GM19023 (cell line): ENCODE results near the gene PLA2G4E.

Experiments
- ATAC-seq: cut with Tn5 transposase; IDR thresholded peaks from one replicate; pipeline ENCODE4 v1.9.1; 2021; ENCODE audit warnings: mild to moderate bottlenecking, moderate library complexity; ENCODE audit not compliant: unreplicated experiment

PLA2G4E gene

GRCh38 chr15:41993472-41994170 is 27.2 kb downstream of the PLA2G4E start:
- no peak for ATAC-seq

GRCh38 chr15:41992803-41993190 is 28.0 kb downstream of the PLA2G4E start:
- ATAC-seq: no peak

GRCh38 chr15:41992151-41992802 is 28.6 kb downstream of the PLA2G4E start:
- no peak for ATAC-seq

GRCh38 chr15:41990691-41991090 is 30.2 kb downstream of the PLA2G4E start:
- ATAC-seq: no peak

- ATAC-seq: no peak
Measured at GRCh38 chr15:41990243-41990605, 30.6 kb downstream of the PLA2G4E start.

GRCh38 chr15:41989573-41990242 is 31.1 kb downstream of the PLA2G4E start:
- ATAC-seq: no peak

GRCh38 chr15:41988896-41989572 is 31.8 kb downstream of the PLA2G4E start:
- no peak for ATAC-seq

GRCh38 chr15:41987925-41988275 is 32.9 kb downstream of the PLA2G4E start:
- ATAC-seq: no peak

- no peak for ATAC-seq
Measured at GRCh38 chr15:41987246-41987924, 33.5 kb downstream of the PLA2G4E start.

GRCh38 chr15:41985236-41986160 is 35.3 kb downstream of the PLA2G4E start:
- ATAC-seq: no peak

GRCh38 chr15:41984622-41985021 is 36.2 kb downstream of the PLA2G4E start:
- no peak for ATAC-seq

- ATAC-seq: no peak
Measured at GRCh38 chr15:41983621-41984571, 36.9 kb downstream of the PLA2G4E start.

- no peak for ATAC-seq
Measured at GRCh38 chr15:41983221-41983620, 37.6 kb downstream of the PLA2G4E start.

GRCh38 chr15:41982133-41982930 is 38.5 kb downstream of the PLA2G4E start:
- ATAC-seq: no peak

GRCh38 chr15:41981371-41982132 is 39.3 kb downstream of the PLA2G4E start:
- ATAC-seq: no peak

- no peak for ATAC-seq
Measured at GRCh38 chr15:41980654-41981323, 40.1 kb downstream of the PLA2G4E start.
